D721Med (cell line): ENCODE measurements around the gene GUSB.
"Not testable (repeated sequence)": the region's sequence is repeated elsewhere in the genome, so short reads cannot be mapped to it uniquely, and the experiment has no call there.

Experiments
- DNase-seq: peaks from one replicate; pipeline ENCODE4 v3.0.0; 2011; ENCODE audit warnings: low spot score; ENCODE audit not compliant: insufficient read length
- FAIRE-seq: peaks from 2 replicates; lab custom pipeline; 2011; peaks lifted over from hg19 to GRCh38; lab: Jason Lieb, UNC
- CTCF ChIP-seq: IDR thresholded peaks from 2 replicates; pipeline ENCODE4 v1.5.1; 2012; ENCODE audit warnings: mild to moderate bottlenecking, control low read depth; ENCODE audit not compliant: insufficient read depth; ENCODE audit errors: missing control alignments

The GUSB gene

GRCh38 chr7:65955718-65956117, 26.3 kb downstream of the GUSB start:
- DNase-seq (no peak), FAIRE-seq (no peak)
- no peak for TF ChIP-seq CTCF

GRCh38 chr7:65953890-65954450, 28.0 kb downstream of the GUSB start:
- DNase-seq (no peak), FAIRE-seq (no peak)
- TF ChIP-seq CTCF = no peak

GRCh38 chr7:65953001-65953720, 28.9 kb downstream of the GUSB start:
- TF ChIP-seq CTCF = no peak
- FAIRE-seq = no peak
- no peak for DNase-seq

- FAIRE-seq = no peak
- TF ChIP-seq CTCF = no peak
- DNase-seq = no peak
Measured at GRCh38 chr7:65951837-65952578, 30.0 kb downstream of the GUSB start.

GRCh38 chr7:65946904-65947303, 35.1 kb downstream of the GUSB start:
- no peak for TF ChIP-seq CTCF
- DNase-seq (no peak), FAIRE-seq (no peak)

GRCh38 chr7:65945787-65946186, 36.2 kb downstream of the GUSB start:
- peak; percentile 6 for FAIRE-seq
- DNase-seq = not testable (repeated sequence)

GRCh38 chr7:65938336-65938895, 43.6 kb downstream of the GUSB start:
- TF ChIP-seq CTCF = no peak
- no peak for FAIRE-seq

More at GRCh38 chr7:65938336-65938895, 43.6 kb downstream of the GUSB start:
- no peak for DNase-seq
